DND-41 (cell line): ENCODE measurements around the gene PYCR2.

Experiments
- ATAC-seq: fragments of 200-7000 bp; cut with Tn5 transposase; 3 replicates; pipeline ENCODE4 v1.9.1; 2021; ENCODE audit warnings: low read depth; ENCODE audit not compliant: insufficient read depth
- DNase-seq: peaks from one replicate; pipeline ENCODE4 v3.0.0-alpha.2; 2020
- H2AFZ ChIP-seq: 2 replicates; pipeline ENCODE4 v1.6.0; 2012; ENCODE audit warnings: low read depth, low read length
- H3K27ac ChIP-seq: 2 replicates; pipeline ENCODE4 v1.5.1; 2012; ENCODE audit warnings: low read length, inconsistent platforms
- H3K27me3 ChIP-seq: fragments of 200-600 bp; sonication (generic); 2 replicates; pipeline ENCODE4 v1.6.0; 2012; ENCODE audit warnings: low read length, mild to moderate bottlenecking, inconsistent platforms; ENCODE audit not compliant: insufficient read depth, poor library complexity
- H3K36me3 ChIP-seq: 2 replicates; pipeline ENCODE4 v1.5.1; 2012; ENCODE audit warnings: low read length, inconsistent platforms; ENCODE audit not compliant: insufficient read depth
- H3K4me1 ChIP-seq: 2 replicates; pipeline ENCODE4 v1.5.1; 2012; ENCODE audit warnings: mild to moderate bottlenecking, low read length; ENCODE audit not compliant: insufficient read depth
- H3K4me2 ChIP-seq: 2 replicates; pipeline ENCODE4 v1.6.0; 2012; ENCODE audit warnings: mild to moderate bottlenecking, moderate library complexity, low read length, inconsistent platforms; ENCODE audit not compliant: insufficient read depth
- H3K4me3 ChIP-seq, 2 experiments: fragments of 200-600 bp in 1 of 2; shearing (Covaris generic) in 1 of 2; 2 replicates each; pipeline ENCODE4 v1.5.1; 2012 to 2016; ENCODE audit warnings: inconsistent platforms in 2 of 2, low read length in 2 of 2, mild to moderate bottlenecking in 2 of 2, low read depth in 1 of 2, moderate library complexity in 1 of 2
- H3K79me2 ChIP-seq: 2 replicates; pipeline ENCODE4 v1.6.0; 2012; ENCODE audit warnings: low read length, inconsistent platforms; ENCODE audit not compliant: insufficient read depth
- H3K9ac ChIP-seq: 2 replicates; pipeline ENCODE4 v1.6.0; 2012; ENCODE audit warnings: low read depth, mild to moderate bottlenecking, inconsistent platforms, low read length, moderate library complexity
- H3K9me3 ChIP-seq: 2 replicates; pipeline ENCODE4 v1.5.1; 2012; ENCODE audit warnings: low read length, moderate library complexity, mild to moderate bottlenecking, inconsistent platforms; ENCODE audit not compliant: insufficient read depth, severe bottlenecking
- H4K20me1 ChIP-seq: 2 replicates; pipeline ENCODE4 v1.6.0; 2012; ENCODE audit warnings: low read length; ENCODE audit not compliant: insufficient read depth
- CTCF ChIP-seq: IDR thresholded peaks from 2 replicates; pipeline ENCODE4 v1.5.1; 2012; ENCODE audit warnings: borderline replicate concordance, low read length, moderate library complexity, mild to moderate bottlenecking; ENCODE audit not compliant: poor library complexity, severe bottlenecking; ENCODE audit errors: extremely low read depth
- EZH2 ChIP-seq: IDR thresholded peaks from 3 replicates; pipeline ENCODE4 v1.6.1; 2012; ENCODE audit warnings: borderline replicate concordance, low read depth, mild to moderate bottlenecking, moderate library complexity, low read length, inconsistent platforms; ENCODE audit not compliant: severe bottlenecking

PYCR2 gene

GRCh38 chr1:225919906-225920305 lies 4.1 kb downstream of the PYCR2 start:
- Histone ChIP-seq H3K4me3 (no peak overlapping the region), H3K4me2 (peak overlapping the region; percentile 94), H3K27me3 (no peaks in the 10 kb centered on the region), H3K36me3 (peaks cover 53% of the 10 kb centered on the region), H3K9ac (peak overlapping the region; percentile 34; the same call in 1 of the 2 replicates), H3K9me3 (no peaks in the 10 kb centered on the region), H2AFZ (no peak overlapping the region), H3K4me1 (peaks cover 51% of the 10 kb centered on the region), H3K27ac (peak overlapping the region; percentile 84), H3K79me2 (peaks cover 36% of the 10 kb centered on the region), H4K20me1 (peaks cover 20% of the 10 kb centered on the region)
- TF ChIP-seq EZH2 (no peak), CTCF (no peak)
- peak; percentile 80 for DNase-seq
- ATAC-seq = peak; percentile 51

- H3K27me3 ChIP-seq = no peaks in the 10 kb centered on the region
- H3K36me3 ChIP-seq = peaks cover 53% of the 10 kb centered on the region
- peaks cover 24% of the 10 kb centered on the region for H3K79me2 ChIP-seq
- no peak overlapping the region for H3K9ac ChIP-seq
- H3K4me3 ChIP-seq = no peak overlapping the region
- no peak overlapping the region for H3K27ac ChIP-seq
- no peaks in the 10 kb centered on the region for H3K9me3 ChIP-seq
- DNase-seq = no peak
- TF ChIP-seq EZH2 = no peak
- no peak for TF ChIP-seq CTCF
- no peak overlapping the region for H2AFZ ChIP-seq
- H4K20me1 ChIP-seq = peaks cover 20% of the 10 kb centered on the region
- H3K4me1 ChIP-seq = peaks cover 44% of the 10 kb centered on the region
- no peak for ATAC-seq
- no peak overlapping the region for H3K4me2 ChIP-seq
These were observed 5.8 kb downstream of the PYCR2 start for GRCh38 chr1:225918280-225918679.

GRCh38 chr1:225917536-225917935 lies 6.5 kb downstream of the PYCR2 start:
- ATAC-seq = no peak
- Histone ChIP-seq H3K36me3 (peaks cover 49% of the 10 kb centered on the region), H3K4me1 (peaks cover 36% of the 10 kb centered on the region), H3K4me2 (no peak overlapping the region), H3K27me3 (no peaks in the 10 kb centered on the region), H2AFZ (no peak overlapping the region), H3K27ac (no peak overlapping the region), H4K20me1 (peaks cover 17% of the 10 kb centered on the region), H3K4me3 (no peak overlapping the region), H3K9ac (no peak overlapping the region), H3K79me2 (peaks cover 17% of the 10 kb centered on the region), H3K9me3 (no peaks in the 10 kb centered on the region)
- TF ChIP-seq EZH2 (no peak), CTCF (no peak)
- DNase-seq = no peak

- no peak for ATAC-seq
- Histone ChIP-seq H3K27ac (no peak overlapping the region), H3K4me2 (no peak overlapping the region)
These were observed 6.9 kb downstream of the PYCR2 start for GRCh38 chr1:225917101-225917500.

More at GRCh38 chr1:225917101-225917500, 6.9 kb downstream of the PYCR2 start:
- TF ChIP-seq EZH2 (no peak), CTCF (no peak)
- no peaks in the 10 kb centered on the region for H3K27me3 ChIP-seq
- H3K9ac ChIP-seq = no peak overlapping the region
- peaks cover 45% of the 10 kb centered on the region for H3K36me3 ChIP-seq
- DNase-seq = no peak
- H3K79me2 ChIP-seq = peaks cover 13% of the 10 kb centered on the region
- H3K4me1 ChIP-seq = peaks cover 32% of the 10 kb centered on the region
- no peak overlapping the region for H2AFZ ChIP-seq
- H3K4me3 ChIP-seq = no peak overlapping the region
- peaks cover 12% of the 10 kb centered on the region for H4K20me1 ChIP-seq
- no peaks in the 10 kb centered on the region for H3K9me3 ChIP-seq
